Colonic mucosa (tissue), 4 donors: ENCODE measurements around the gene SNX19. TPM values are rescaled to one million over a fixed set of nuclear protein-coding genes. Genes with fewer than 3 reads are reported as not detected.
"Not testable (repeated sequence)": the region's sequence is repeated elsewhere in the genome, so short reads cannot be mapped to it uniquely, and the experiment has no call there.

Experiments used
- DNase-seq: peaks from one replicate; pipeline ENCODE4 v3.0.0-alpha.2; 2020
- H3K27ac ChIP-seq: fragments of 200-600 bp; one replicate; pipeline ENCODE4 v1.8.0; 2021
- H3K27me3 ChIP-seq: fragments of 200-600 bp; one replicate; pipeline ENCODE4 v1.8.0; 2021
- H3K36me3 ChIP-seq: fragments of 200-600 bp; one replicate; pipeline ENCODE4 v1.8.0; 2021
- H3K4me1 ChIP-seq: fragments of 200-600 bp; one replicate; pipeline ENCODE4 v1.8.0; 2021; ENCODE audit warnings: mild to moderate bottlenecking
- H3K4me3 ChIP-seq: fragments of 200-600 bp; one replicate; pipeline ENCODE4 v1.8.0; 2021
- H3K9ac ChIP-seq, 2 donors: one replicate each; pipeline ENCODE4 v1.7.0; 2013; ENCODE audit warnings: control low read depth in 2 of 2, low read depth in 2 of 2, low read length in 2 of 2
- H3K9me3 ChIP-seq: fragments of 200-600 bp; one replicate; pipeline ENCODE4 v1.8.0; 2021
- CTCF ChIP-seq: fragments of 200-600 bp; IDR thresholded peaks from one replicate; pipeline ENCODE4 v1.8.0; 2022; ENCODE audit warnings: antibody characterized with exemption, mild to moderate bottlenecking
- intact Hi-C: fragments of 100-400 bp; cut with DNase I; formaldehyde crosslinking; loops from one replicate; pipeline ENCODE4 v1.14.1; 2022
- total RNA-seq, 2 donors: library from RNA; stranded (reverse); fragmentation: NEBNext Ultra II Directional in 1 of 2; extraction: Animal tissue kit (Norgen Biotek cat#: 25700) in 1 of 2; gene quantifications; one replicate each; pipeline ENCODE4 v1.2.1, GENCODE V29; 2021
- donor health status: healthy.
- donor health status: DM: no; HTN: no; CAD: no.
- donor health status: DM: no; HTN: no; CAD: no.

SNX19 gene
- total RNA-seq, 2 donors from 2014 or later: 43.4 to 57.4 TPM

DNA sequence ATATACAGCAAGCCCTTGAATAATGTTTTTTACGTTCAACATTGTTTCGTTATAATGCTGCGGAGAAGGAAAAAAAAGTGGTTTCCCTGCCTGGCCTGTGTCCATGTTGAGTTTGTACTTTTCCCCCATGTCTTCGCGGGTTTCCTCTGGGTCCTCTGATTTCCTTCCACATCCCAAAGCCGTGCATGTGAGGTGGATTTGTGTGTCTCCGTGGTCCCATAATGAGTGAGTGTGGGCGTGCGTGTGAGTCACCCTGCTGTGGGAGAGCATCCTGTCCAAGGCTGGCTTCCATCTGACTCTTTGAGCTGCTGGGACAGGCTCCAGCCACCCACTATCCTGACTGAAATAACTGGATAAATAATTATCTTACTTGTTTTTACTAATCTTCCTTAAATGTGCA, 29.6 kb upstream of the SNX19 start:
- Histone ChIP-seq H3K9ac (no peak overlapping the region), H3K27ac (no peak overlapping the region), H3K4me1 (no peaks in the 10 kb centered on the region), H3K27me3 (no peaks in the 10 kb centered on the region), H3K9me3 (no peaks in the 10 kb centered on the region), H3K4me3 (no peak overlapping the region), H3K36me3 (no peaks in the 10 kb centered on the region)
- TF ChIP-seq CTCF: no peak
- DNase-seq: no peak
- intact Hi-C loops: no loop called here

DNA sequence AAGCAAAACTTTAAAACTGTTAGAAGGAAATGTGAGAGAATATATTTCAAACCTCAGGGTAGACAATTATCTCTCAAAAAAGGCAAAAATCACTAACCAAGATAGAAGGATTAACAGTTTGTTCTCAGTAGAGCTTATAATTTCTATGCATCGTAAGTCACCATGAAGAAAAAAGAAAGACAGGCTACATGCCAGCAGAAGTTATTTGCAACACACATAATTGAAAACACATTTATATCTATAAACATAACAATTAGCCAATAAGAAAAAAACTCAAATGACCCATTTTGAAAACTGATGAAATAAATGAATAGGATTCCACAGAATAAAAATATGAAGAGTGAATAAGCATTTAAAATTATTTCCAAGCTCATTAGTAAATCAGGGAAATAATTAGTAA, 24.4 kb upstream of the SNX19 start:
- Histone ChIP-seq H3K4me1 (no peaks in the 10 kb centered on the region), H3K27me3 (no peaks in the 10 kb centered on the region), H3K9ac (no peak overlapping the region), H3K9me3 (no peaks in the 10 kb centered on the region), H3K27ac (no peak overlapping the region), H3K4me3 (no peak overlapping the region), H3K36me3 (no peaks in the 10 kb centered on the region)
- intact Hi-C loops: no loop called here
- no peak for DNase-seq
- TF ChIP-seq CTCF: no peak

DNA sequence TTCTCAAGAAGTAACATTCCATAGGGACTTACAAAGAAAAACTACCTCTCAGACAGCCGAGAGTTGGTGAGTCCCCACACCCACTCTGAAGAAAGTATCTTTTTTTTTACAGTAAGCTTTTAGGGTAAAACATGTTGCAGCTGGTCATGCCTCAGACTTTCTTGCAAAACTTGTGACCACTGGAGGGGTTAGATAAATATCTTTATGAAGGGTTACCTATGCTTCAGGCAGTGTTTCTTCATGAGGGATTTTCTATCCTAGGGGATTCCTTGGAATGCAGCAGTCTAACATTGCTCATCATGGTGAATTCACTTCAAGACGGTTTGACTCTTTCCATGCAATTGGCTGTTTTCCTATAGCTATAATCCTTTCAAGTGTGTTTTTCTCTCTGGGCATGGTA, 20.8 kb upstream of the SNX19 start:
- no peak overlapping the region for H3K9ac ChIP-seq
- no peaks in the 10 kb centered on the region for H3K9me3 ChIP-seq
- no peak for TF ChIP-seq CTCF
- H3K36me3 ChIP-seq: no peaks in the 10 kb centered on the region
- H3K27me3 ChIP-seq: no peaks in the 10 kb centered on the region
- no peak for DNase-seq
- no peak overlapping the region for H3K4me3 ChIP-seq
- H3K4me1 ChIP-seq: no peaks in the 10 kb centered on the region
- H3K27ac ChIP-seq: no peak overlapping the region
- intact Hi-C loops: no loop called here

DNA sequence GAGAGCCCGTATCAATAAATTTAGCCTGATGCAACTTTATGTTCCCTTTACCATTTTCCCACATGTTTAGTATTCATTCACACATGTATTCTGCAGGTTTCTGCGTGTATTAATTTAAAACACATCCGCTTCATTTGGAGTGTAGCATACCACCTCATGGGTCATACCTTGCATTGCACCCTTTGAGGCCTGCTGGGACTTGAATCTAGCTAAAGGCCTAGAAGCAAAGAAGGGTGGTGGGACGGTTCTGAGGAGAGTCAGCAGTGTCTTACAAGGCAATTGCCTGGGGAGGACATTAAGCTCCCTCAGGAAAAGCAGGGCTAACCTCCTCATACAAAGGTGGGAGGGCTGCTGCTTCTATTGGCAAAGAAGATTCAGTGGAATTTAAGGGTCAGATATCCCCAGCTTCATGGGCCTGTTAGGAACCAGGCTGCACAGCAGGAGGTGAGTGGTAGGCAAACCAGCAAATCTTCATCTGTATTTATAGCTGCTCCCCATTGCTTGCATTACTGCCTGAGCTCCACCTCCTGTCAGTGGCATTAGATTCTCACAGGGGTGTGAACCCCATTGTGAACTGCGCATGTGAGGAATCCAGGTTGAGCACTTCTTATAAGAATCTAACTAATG, 15.9 kb upstream of the SNX19 start:
- H3K4me3 ChIP-seq: no peak overlapping the region
- no peaks in the 10 kb centered on the region for H3K27me3 ChIP-seq
- no peaks in the 10 kb centered on the region for H3K9me3 ChIP-seq
- H3K36me3 ChIP-seq: no peaks in the 10 kb centered on the region
- TF ChIP-seq CTCF: no peak
- no peak for DNase-seq
- intact Hi-C loops: no loop called here
- no peak overlapping the region for H3K27ac ChIP-seq
- H3K9ac ChIP-seq: no peak overlapping the region
- no peaks in the 10 kb centered on the region for H3K4me1 ChIP-seq

- no peaks in the 10 kb centered on the region for H3K36me3 ChIP-seq
- no peak overlapping the region for H3K9ac ChIP-seq
- no peaks in the 10 kb centered on the region for H3K27me3 ChIP-seq
- intact Hi-C loops: loop anchor here (5.0 kb wide), 1 partner anchor 748 kb away; no protein-coding TSS in a partner anchor
- TF ChIP-seq CTCF: no peak
- no peaks in the 10 kb centered on the region for H3K4me1 ChIP-seq
- DNase-seq: no peak
- no peaks in the 10 kb centered on the region for H3K9me3 ChIP-seq
- no peak overlapping the region for H3K27ac ChIP-seq
- H3K4me3 ChIP-seq: no peak overlapping the region
Observed at GRCh38 chr11:130924750-130925149, 8.5 kb upstream of the SNX19 start.

- H3K9me3 ChIP-seq, H3K36me3 ChIP-seq, H3K9ac ChIP-seq, DNase-seq, H3K27me3 ChIP-seq, H3K4me1 ChIP-seq, H3K27ac ChIP-seq, H3K4me3 ChIP-seq: not testable (repeated sequence)
- intact Hi-C loops: loop anchor here (5.0 kb wide), 1 partner anchor 752 kb away; no protein-coding TSS in a partner anchor
Observed at GRCh38 chr11:130920612-130921011, 4.3 kb upstream of the SNX19 start.
